HepG2 (cell line): Measurements from ENCODE around the gene NUDCD3. TPM values are rescaled to one million over a fixed set of nuclear protein-coding genes. Genes with fewer than 3 reads are reported as not detected.
"Not testable (repeated sequence)": the region's sequence is repeated elsewhere in the genome, so short reads cannot be mapped to it uniquely, and the experiment has no call there.

Source experiments
- ATAC-seq: fragments of 200-7000 bp; cut with Tn5 transposase; 3 replicates; pipeline ENCODE4 v1.9.1; 2020; ENCODE audit warnings: mild to moderate bottlenecking, moderate library complexity
- BruUV-seq: library from RNA; stranded (reverse); fragments of 400-500 nt; replicated peaks from 2 replicates; lab custom pipeline; 2021; lab: Mats Ljungman, UMichigan
- CTCF ChIA-PET: fragments of 300-600 bp; formaldehyde crosslinking; extraction: SDS; loops from one replicate; lab custom pipeline; 2021; ENCODE audit warnings: low total read pairs, inconsistent platforms, low intra/inter-chr PET ratio; lab: Yijun Ruan, JAX
- POLR2A ChIA-PET: fragments of 350-600 bp; sonication (Branson Sonifier 250); formaldehyde crosslinking; loops from one replicate; lab custom pipeline; 2020; ENCODE audit warnings: antibody characterized with exemption, inconsistent platforms; lab: Yijun Ruan, JAX
- DNase-seq: peaks from one replicate; pipeline ENCODE4 v3.0.0-alpha.2; 2015; ENCODE audit warnings: low spot score
- FAIRE-seq: peaks from 3 replicates; lab custom pipeline; 2011; peaks lifted over from hg19 to GRCh38; lab: Jason Lieb, UNC
- H2AFZ ChIP-seq: one replicate; pipeline ENCODE4 v1.6.1; 2011; ENCODE audit warnings: low read length, inconsistent platforms
- H3K27ac ChIP-seq: fragments of 300-600 bp; 3 replicates; pipeline ENCODE4 v1.8.0; 2011; ENCODE audit warnings: mixed run types, mild to moderate bottlenecking, mixed read lengths, low read length, inconsistent platforms; ENCODE audit not compliant: insufficient read depth; ENCODE audit errors: extremely low read length
- H3K27me3 ChIP-seq, 2 experiments: fragments of 200-600 bp in 1 of 2; 2 replicates in 1 of 2; 3 replicates in 1 of 2; pipeline versions ENCODE4 v1.6.0 to v1.8.0; 2011; ENCODE audit warnings: low read length in 2 of 2, mild to moderate bottlenecking in 2 of 2, moderate library complexity in 2 of 2, inconsistent platforms in 1 of 2; ENCODE audit not compliant: insufficient read depth in 2 of 2, control insufficient read depth in 1 of 2
- H3K36me3 ChIP-seq, 2 experiments: fragments of 200-600 bp in 1 of 2; replicated peaks in 1 of 2; 2 replicates in 1 of 2; 3 replicates in 1 of 2; pipeline versions ENCODE4 v1.5.1 to v1.8.0; 2011; ENCODE audit warnings: low read length in 2 of 2, inconsistent platforms in 1 of 2; ENCODE audit not compliant: insufficient read depth in 2 of 2, control insufficient read depth in 1 of 2
- H3K4me1 ChIP-seq: 2 replicates; pipeline ENCODE4 v1.5.1; 2012; ENCODE audit warnings: low read length, inconsistent platforms; ENCODE audit not compliant: insufficient read depth
- H3K4me2 ChIP-seq: 2 replicates; pipeline ENCODE4 v1.6.0; 2011; ENCODE audit warnings: low read depth, low read length, inconsistent platforms
- H3K4me3 ChIP-seq, 3 experiments: fragments of 200-600 bp in 1 of 3; sonication (generic), shearing (Covaris generic) in 1 of 3; replicated peaks in 1 of 3; 2 replicates each; pipeline ENCODE4 v1.5.1; 2011 to 2016; ENCODE audit warnings: low read length in 3 of 3, inconsistent platforms in 2 of 3, low read depth in 2 of 3, mild to moderate bottlenecking in 2 of 3, control low read depth in 1 of 3, mixed read lengths in 1 of 3; ENCODE audit not compliant: insufficient read depth in 1 of 3
- H3K79me2 ChIP-seq: one replicate; pipeline ENCODE4 v1.6.1; 2011; ENCODE audit warnings: low read length, inconsistent platforms; ENCODE audit not compliant: insufficient read depth
- H3K9ac ChIP-seq: 2 replicates; pipeline ENCODE4 v1.6.0; 2011; ENCODE audit warnings: mild to moderate bottlenecking, low read depth, low read length, inconsistent platforms; ENCODE audit not compliant: insufficient read depth
- H3K9me3 ChIP-seq: 2 replicates; pipeline ENCODE4 v1.5.1; 2012; ENCODE audit warnings: mild to moderate bottlenecking, low read length
- H4K20me1 ChIP-seq: 2 replicates; pipeline ENCODE4 v1.6.0; 2011; ENCODE audit warnings: inconsistent platforms, mild to moderate bottlenecking, low read length, moderate library complexity; ENCODE audit not compliant: insufficient read depth
- ZBTB40 ChIP-seq, 2 experiments: fragments of 450-650 bp in 1 of 2; sonication (generic) in 1 of 2; formaldehyde crosslinking in 1 of 2; IDR thresholded peaks; 2 replicates each; pipeline versions ENCODE4 v1.6.1 to v1.8.0; 2016 to 2022; ENCODE audit warnings: antibody characterized with exemption in 1 of 2, mild to moderate bottlenecking in 1 of 2, missing genetic modification reagents in 1 of 2
- ZNF431 ChIP-seq: sonication (generic); formaldehyde crosslinking; IDR thresholded peaks from 2 replicates; pipeline ENCODE4 v1.9.0; 2022; ENCODE audit warnings: missing genetic modification reagents, low read depth, mild to moderate bottlenecking, borderline replicate concordance
- WGBS: methylation state at CpG from one replicate; pipeline ENCODE4 v1.1.6; 2017; ENCODE audit warnings: low lambda C conversion rate; 5-methylcytosine and 5-hydroxymethylcytosine counted together
- in situ Hi-C: cut with HindIII; loops from 2 replicates; pipeline ENCODE4 v1.10.0; 2017; ENCODE audit warnings: low pct_unique_long_range_greater_than_20kb; ENCODE audit not compliant: extremely low pct_ligation_motif_present
- intact Hi-C: fragments of 100-400 bp; cut with micrococcal nuclease; formaldehyde crosslinking; loops from one replicate; pipeline ENCODE4 v1.10.0; 2022; ENCODE audit not compliant: unreplicated experiment
- polyA plus RNA-seq, 8 experiments: library from polyadenylated mRNA; depleted of rRNA in 3 of 8; stranded (reverse) in 7 of 8; unstranded in 1 of 8; fragments of >200 nt; fragmentation: Illumina TruSeq in 4 of 8; extraction: Trizol in 4 of 8; gene quantifications; 2 replicates each; pipeline versions ENCODE4 v1.2.1 to v1.2.3, GENCODE V29; 2011 to 2016; ENCODE audit warnings: low read depth in 4 of 8, missing spikeins in 1 of 8, mixed read lengths in 1 of 8; ENCODE audit not compliant: insufficient read depth in 1 of 8
- total RNA-seq, 5 experiments: library from RNA; depleted of rRNA; stranded (reverse); fragments of >200 nt; fragmentation: Illumina TruSeq; extraction: Trizol; gene quantifications; 2 replicates each; pipeline ENCODE4 v1.2.3, GENCODE V29; 2016; ENCODE audit warnings: low read depth in 1 of 5

The NUDCD3 gene
- total and polyA plus RNA-seq, 2 of the 13 experiments (the other 11 are each of a cell fraction or from before 2014, with no cell fraction given): 20.8 to 49.9 TPM

GRCh38 chr7:44506592-44507288 is 16.3 kb upstream of the NUDCD3 start:
- TF ChIP-seq ZNF431 (peak; percentile 94), ZBTB40 (IDR thresholded peaks at IDR 0.05) (peak; percentile 34; the same call in 1 of the 2 replicates)
- CTCF ChIA-PET; H3K27me3 ChIP-seq; H3K4me3 ChIP-seq; H3K36me3 ChIP-seq; H4K20me1 ChIP-seq; DNase-seq; in situ Hi-C loops; BruUV-seq; ATAC-seq; H3K27ac ChIP-seq; H3K9ac ChIP-seq; POLR2A ChIA-PET; H2AFZ ChIP-seq; H3K9me3 ChIP-seq; intact Hi-C loops; H3K4me2 ChIP-seq; FAIRE-seq; H3K79me2 ChIP-seq; TF ChIP-seq ZBTB40 (CRISPR knock-in tag; IDR thresholded peaks at IDR 0.05): not testable (repeated sequence)
- 32% methylated on average over 3 of the region's 3 CpGs for WGBS
- H3K4me1 ChIP-seq: peaks cover 10% of the 10 kb centered on the region
